Endodermal cell (in vitro differentiated cells): ENCODE measurements around the gene PHYH. TPM values are rescaled to one million over a fixed set of nuclear protein-coding genes. Genes with fewer than 3 reads are reported as not detected.

ENCODE experiments used
- DNase-seq: peaks from one replicate; pipeline ENCODE4 v3.0.0-alpha.2; 2017
- H3K27ac ChIP-seq: 2 replicates; pipeline ENCODE4 v1.5.1; 2013; ENCODE audit warnings: mild to moderate bottlenecking, low read depth, low read length, moderate library complexity
- H3K27me3 ChIP-seq: 2 replicates; pipeline ENCODE4 v1.6.1; 2013; ENCODE audit warnings: mild to moderate bottlenecking, low read length, moderate library complexity; ENCODE audit not compliant: insufficient read depth, control insufficient read depth, poor library complexity, severe bottlenecking
- H3K36me3 ChIP-seq: 2 replicates; pipeline ENCODE4 v1.7.0; 2013; ENCODE audit warnings: mild to moderate bottlenecking, low read length, moderate library complexity; ENCODE audit not compliant: control insufficient read depth, insufficient read depth
- H3K4me1 ChIP-seq: one replicate; pipeline ENCODE4 v1.7.0; 2013; ENCODE audit warnings: low read length; ENCODE audit not compliant: control insufficient read depth, insufficient read depth
- H3K4me3 ChIP-seq: 2 replicates; pipeline ENCODE4 v1.5.1; 2013; ENCODE audit warnings: mild to moderate bottlenecking, low read length, moderate library complexity
- H3K9ac ChIP-seq: 2 replicates; pipeline ENCODE4 v1.6.1; 2013; ENCODE audit warnings: mild to moderate bottlenecking, low read length, moderate library complexity; ENCODE audit not compliant: poor library complexity, severe bottlenecking; ENCODE audit errors: extremely low read depth
- H3K9me3 ChIP-seq: 2 replicates; pipeline ENCODE4 v1.6.1; 2013; ENCODE audit warnings: mild to moderate bottlenecking, low read length, moderate library complexity; ENCODE audit not compliant: control insufficient read depth
- H3K27ac Mint-ChIP-seq: 2 replicates; pipeline ENCODE4 v1.8.0; 2020; ENCODE audit warnings: mixed read lengths
- H3K27me3 Mint-ChIP-seq: 2 replicates; pipeline ENCODE4 v1.8.0; 2021; ENCODE audit warnings: mild to moderate bottlenecking, mixed read lengths; ENCODE audit not compliant: insufficient read depth
- H3K36me3 Mint-ChIP-seq: 2 replicates; pipeline ENCODE4 v1.8.0; 2020; ENCODE audit warnings: low read depth, mixed read lengths
- H3K4me1 Mint-ChIP-seq: 2 replicates; pipeline ENCODE4 v1.8.0; 2020; ENCODE audit warnings: mixed read lengths
- H3K4me3 Mint-ChIP-seq: 2 replicates; pipeline ENCODE4 v1.8.0; 2020; ENCODE audit warnings: mild to moderate bottlenecking, moderate library complexity, mixed read lengths
- H3K9me3 Mint-ChIP-seq: 2 replicates; pipeline ENCODE4 v1.8.0; 2020; ENCODE audit warnings: mild to moderate bottlenecking, mixed read lengths
- WGBS, 2 experiments: methylation state at CpG; one replicate each; pipeline versions ENCODE4 v1.1.5 to v1.1.7; 2013; ENCODE audit warnings: missing lambda C conversion rate in 2 of 2, mixed read lengths in 1 of 2; ENCODE audit not compliant: insufficient coverage in 1 of 2, insufficient read length in 1 of 2; 5-methylcytosine and 5-hydroxymethylcytosine counted together
- total RNA-seq, 2 donors: library from RNA; stranded (reverse); fragmentation: NEBNext Ultra II Directional in 1 of 2; extraction: Animal tissue kit (Norgen Biotek cat#: 25700) in 1 of 2; gene quantifications; 2 replicates in 1 of 2; 3 replicates in 1 of 2; pipeline ENCODE4 v1.2.1, GENCODE V29; 2021
- TF ChIP-seq, protein P1 (sequence below): fragments of 200-600 bp; sonication (generic); conservative IDR thresholded peaks from 2 replicates; pipeline ENCODE4 v1.5.0; 2021; ENCODE audit warnings: antibody characterized with exemption, mild to moderate bottlenecking

The PHYH gene
- total RNA-seq, 2 donors from 2014 or later: 17.2 to 37.9 TPM

DNA sequence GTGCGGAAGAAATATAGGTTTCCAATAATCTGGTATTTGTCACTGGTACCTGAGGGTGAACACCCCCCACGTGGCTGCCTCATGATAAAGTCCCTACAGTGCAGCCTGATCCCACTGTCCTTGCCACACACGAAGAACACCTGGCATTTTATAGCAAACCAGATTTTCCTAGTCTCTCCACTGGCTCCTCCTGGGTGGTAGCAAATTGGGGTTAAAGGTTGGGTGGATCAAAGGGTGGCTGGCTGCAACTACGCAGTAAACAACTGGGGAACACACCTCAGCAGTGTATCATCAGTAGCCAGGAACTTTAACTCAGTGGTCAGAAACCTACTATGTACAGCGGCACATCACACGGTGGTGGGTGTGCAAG is 37.9 kb upstream of the PHYH start:
- H3K4me3 ChIP-seq: no peak overlapping the region
- H3K27ac ChIP-seq: no peak overlapping the region
- 94% methylated on average over 3 to 6 of the region's 6 CpGs for WGBS, 2 experiments
- Mint-ChIP-seq H3K4me1 (peaks cover 7% of the 10 kb centered on the region), H3K27ac (peak overlapping the region; percentile 15), H3K9me3 (no peaks in the 10 kb centered on the region), H3K4me3 (no peak overlapping the region), H3K27me3 (no peaks in the 10 kb centered on the region), H3K36me3 (peaks cover 79% of the 10 kb centered on the region)
- H3K9ac ChIP-seq: no peak overlapping the region
- TF ChIP-seq, protein P1, sequence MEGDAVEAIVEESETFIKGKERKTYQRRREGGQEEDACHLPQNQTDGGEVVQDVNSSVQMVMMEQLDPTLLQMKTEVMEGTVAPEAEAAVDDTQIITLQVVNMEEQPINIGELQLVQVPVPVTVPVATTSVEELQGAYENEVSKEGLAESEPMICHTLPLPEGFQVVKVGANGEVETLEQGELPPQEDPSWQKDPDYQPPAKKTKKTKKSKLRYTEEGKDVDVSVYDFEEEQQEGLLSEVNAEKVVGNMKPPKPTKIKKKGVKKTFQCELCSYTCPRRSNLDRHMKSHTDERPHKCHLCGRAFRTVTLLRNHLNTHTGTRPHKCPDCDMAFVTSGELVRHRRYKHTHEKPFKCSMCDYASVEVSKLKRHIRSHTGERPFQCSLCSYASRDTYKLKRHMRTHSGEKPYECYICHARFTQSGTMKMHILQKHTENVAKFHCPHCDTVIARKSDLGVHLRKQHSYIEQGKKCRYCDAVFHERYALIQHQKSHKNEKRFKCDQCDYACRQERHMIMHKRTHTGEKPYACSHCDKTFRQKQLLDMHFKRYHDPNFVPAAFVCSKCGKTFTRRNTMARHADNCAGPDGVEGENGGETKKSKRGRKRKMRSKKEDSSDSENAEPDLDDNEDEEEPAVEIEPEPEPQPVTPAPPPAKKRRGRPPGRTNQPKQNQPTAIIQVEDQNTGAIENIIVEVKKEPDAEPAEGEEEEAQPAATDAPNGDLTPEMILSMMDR: no peak
- H3K27me3 ChIP-seq: no peaks in the 10 kb centered on the region
- no peak for DNase-seq
- H3K9me3 ChIP-seq: no peaks in the 10 kb centered on the region
- no peaks in the 10 kb centered on the region for H3K4me1 ChIP-seq
- H3K36me3 ChIP-seq: peaks cover 74% of the 10 kb centered on the region

DNA sequence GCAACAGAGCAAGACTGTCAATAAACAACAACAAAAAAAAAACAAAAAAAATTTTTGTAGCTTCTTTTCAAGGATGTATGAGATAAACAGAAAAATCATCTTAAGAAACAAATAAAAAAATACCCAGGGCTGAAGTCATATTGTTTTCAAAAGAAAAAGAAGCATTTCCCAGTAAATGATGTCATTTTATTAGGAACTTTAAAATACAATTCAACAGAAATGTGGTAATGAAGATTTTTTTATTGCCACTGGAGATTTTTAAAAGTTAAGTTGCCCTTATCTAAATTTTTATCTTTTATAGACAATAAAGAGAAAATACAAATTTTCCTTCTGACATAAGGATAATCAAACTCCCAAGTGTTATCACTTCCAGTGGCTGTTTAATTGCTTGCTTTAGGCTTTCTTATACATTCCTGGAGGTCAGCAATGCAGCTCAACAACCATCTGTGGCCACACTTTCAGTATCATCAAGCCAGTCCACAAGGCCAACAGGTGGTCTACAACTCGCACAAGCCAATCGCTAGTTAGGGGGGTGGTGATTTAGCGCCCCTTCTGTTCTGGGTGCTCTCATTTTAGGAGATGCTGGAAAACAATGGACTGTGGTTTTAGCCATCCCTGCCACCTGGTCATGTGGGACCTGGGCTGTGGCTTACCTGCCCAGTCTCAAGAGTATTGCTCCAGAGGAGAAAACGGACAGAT is 37.4 kb upstream of the PHYH start:
- TF ChIP-seq, protein P1: no peak
- H3K4me3 ChIP-seq: no peak overlapping the region
- Mint-ChIP-seq H3K27ac (peak overlapping the region; percentile 15), H3K27me3 (no peaks in the 10 kb centered on the region), H3K9me3 (no peaks in the 10 kb centered on the region), H3K4me3 (no peak overlapping the region), H3K36me3 (peaks cover 79% of the 10 kb centered on the region), H3K4me1 (peaks cover 7% of the 10 kb centered on the region)
- no peak for DNase-seq
- H3K36me3 ChIP-seq: peaks cover 72% of the 10 kb centered on the region
- no peaks in the 10 kb centered on the region for H3K9me3 ChIP-seq
- H3K27ac ChIP-seq: no peak overlapping the region
- H3K27me3 ChIP-seq: no peaks in the 10 kb centered on the region
- H3K9ac ChIP-seq: no peak overlapping the region
- WGBS, 2 experiments: 98 to 100% methylated on average over 2 to 4 of the region's 4 CpGs
- no peaks in the 10 kb centered on the region for H3K4me1 ChIP-seq

DNA sequence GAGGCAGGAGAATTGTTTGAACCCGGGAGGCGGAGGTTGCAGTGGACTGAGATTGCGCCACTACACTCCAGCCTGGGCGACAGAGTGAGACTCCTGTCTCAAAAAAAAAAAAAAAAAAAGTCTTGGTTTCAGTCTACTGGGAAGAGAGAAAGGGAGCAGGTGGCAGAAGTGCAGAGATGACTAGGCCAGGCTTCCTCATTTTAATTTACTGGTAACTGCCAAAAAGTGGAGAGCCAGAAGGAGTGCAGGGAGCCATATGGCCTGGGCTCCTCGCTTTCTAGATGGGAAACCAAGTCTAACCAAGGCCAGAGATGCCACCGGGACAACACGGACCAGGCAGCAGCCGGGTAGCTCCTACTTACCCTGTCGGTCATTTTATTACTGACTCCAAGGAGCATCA is 36.0 kb upstream of the PHYH start:
- Histone ChIP-seq H3K36me3 (peaks cover 85% of the 10 kb centered on the region), H3K27ac (no peak overlapping the region), H3K9me3 (no peaks in the 10 kb centered on the region), H3K27me3 (no peaks in the 10 kb centered on the region), H3K9ac (no peak overlapping the region), H3K4me1 (no peaks in the 10 kb centered on the region), H3K4me3 (no peak overlapping the region)
- Mint-ChIP-seq H3K4me1 (peaks cover 4% of the 10 kb centered on the region), H3K27ac (no peak overlapping the region), H3K9me3 (no peaks in the 10 kb centered on the region), H3K36me3 (peaks cover 83% of the 10 kb centered on the region), H3K27me3 (no peaks in the 10 kb centered on the region), H3K4me3 (no peak overlapping the region)
- WGBS, 2 experiments: 97 to 100% methylated on average over 5 to 9 of the region's 9 CpGs
- TF ChIP-seq, protein P1: no peak
- DNase-seq: no peak
